Measurements from ENCODE around the gene CORO2B. TPM values are rescaled to one million over a fixed set of nuclear protein-coding genes. Genes with fewer than 3 reads are reported as not detected.

The CORO2B gene
- total and polyA plus RNA-seq, 2 of the 13 experiments (the other 11 are each of a cell fraction or from before 2014, with no cell fraction given) = 0.35 to 0.63 TPM

- no peak for TF ChIP-seq REST (IDR thresholded peaks at IDR 0.05; ENCODE audit: borderline replicate concordance in 1 of 2, low read depth in 1 of 2, low read length in 2 of 2)
- TF ChIP-seq RNF2 (conservative IDR thresholded peaks at IDR 0.05; ENCODE audit: low read depth) = no peak
- no peak for TF ChIP-seq MBD4 (IDR thresholded peaks at IDR 0.05; ENCODE audit: borderline replicate concordance, low read length)
- no peak for TF ChIP-seq KLF6 (CRISPR knock-in tag; IDR thresholded peaks at IDR 0.05)
- no peak for TF ChIP-seq ZMYM2 (CRISPR knock-in tag; IDR thresholded peaks at IDR 0.05)
- no peak for TF ChIP-seq IKZF4 (CRISPR knock-in tag; IDR thresholded peaks at IDR 0.05; ENCODE audit: borderline replicate concordance, low read depth, not compliant biosample characterization)
- TF ChIP-seq PLRG1 (conservative IDR thresholded peaks at IDR 0.05) = no peak
- no peak for TF ChIP-seq ZNF704 (CRISPR knock-in tag; IDR thresholded peaks at IDR 0.05; ENCODE audit: borderline replicate concordance)
- TF ChIP-seq RAD51 (IDR thresholded peaks at IDR 0.05; ENCODE audit: borderline replicate concordance) = no peak
- TF ChIP-seq RBM39 (IDR thresholded peaks at IDR 0.05; ENCODE audit: low read depth, low read length, poor library complexity, severe bottlenecking) = no peak
Observed at GRCh38 chr15:68733666-68734065, 154.9 kb downstream of the CORO2B start (continued).

All from HepG2 (cell line).